ENCODE measurements around the gene RUBCN.

RUBCN gene

GRCh38 chr3:197736491-197737318, at the start of gene RUBCN:
RUBCN (minus strand) TSS chr3:197736904; CDS start chr3:197736719, 185 bp downstream.
- no peak for DNase-seq (ENCODE audit: low read depth)

- DNase-seq (ENCODE audit: low read depth) = no peak
Observed at GRCh38 chr3:197784019-197784585, 47.4 kb upstream of the RUBCN start.

DNA sequence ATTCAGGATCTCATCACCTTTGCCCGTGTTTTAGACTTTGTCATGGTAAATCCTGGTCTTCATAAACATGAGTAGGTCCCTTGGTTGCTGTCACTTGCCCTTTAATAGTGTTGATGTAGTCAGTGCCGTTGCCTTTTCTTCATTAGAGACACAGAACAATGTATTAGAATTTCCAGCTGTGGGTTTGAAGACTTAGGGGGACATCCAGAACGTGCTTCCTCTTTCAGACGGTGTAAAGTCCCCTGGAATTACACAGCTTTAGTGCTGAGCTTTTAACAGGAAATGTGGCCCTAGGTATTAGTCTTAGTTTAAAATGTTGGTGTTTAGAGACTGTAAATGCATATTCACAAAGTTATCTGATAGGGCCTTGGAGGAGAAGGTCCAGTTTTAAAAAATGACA, 45.5 kb upstream of the RUBCN start:
- no peak for DNase-seq (ENCODE audit: low read depth)

DNA sequence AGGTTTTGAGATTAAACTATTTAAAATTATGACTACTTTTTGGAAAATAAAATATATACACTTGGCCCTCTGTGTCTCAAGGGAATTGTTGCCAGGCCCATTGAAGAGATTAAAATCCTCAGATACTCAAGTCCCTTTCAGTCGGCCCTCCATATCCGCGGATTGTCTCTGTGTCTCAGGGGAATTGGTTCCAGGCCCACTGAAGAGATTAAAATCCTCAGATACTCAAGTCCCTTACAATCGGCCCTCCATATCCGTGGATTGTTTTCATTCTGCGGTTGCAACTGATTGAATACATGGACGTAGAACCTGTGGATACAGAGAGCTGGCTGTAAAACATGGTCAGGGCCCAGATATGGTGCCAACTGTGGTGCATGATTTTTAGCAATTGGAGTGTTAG, 38.6 kb upstream of the RUBCN start:
- no peak for DNase-seq (ENCODE audit: low read depth)

- DNase-seq (ENCODE audit: low read depth) = no peak
Observed at GRCh38 chr3:197761784-197762183, 25.1 kb upstream of the RUBCN start.

- no peak for DNase-seq (ENCODE audit: low read depth)
Observed at GRCh38 chr3:197758512-197758911, 21.8 kb upstream of the RUBCN start.

GRCh38 chr3:197756704-197757103, 20.0 kb upstream of the RUBCN start:
- DNase-seq (ENCODE audit: low read depth) = no peak

GRCh38 chr3:197753263-197753662, 16.6 kb upstream of the RUBCN start:
- DNase-seq (ENCODE audit: low read depth) = no peak

GRCh38 chr3:197752107-197752506, 15.4 kb upstream of the RUBCN start:
- no peak for DNase-seq (ENCODE audit: low read depth)

DNA sequence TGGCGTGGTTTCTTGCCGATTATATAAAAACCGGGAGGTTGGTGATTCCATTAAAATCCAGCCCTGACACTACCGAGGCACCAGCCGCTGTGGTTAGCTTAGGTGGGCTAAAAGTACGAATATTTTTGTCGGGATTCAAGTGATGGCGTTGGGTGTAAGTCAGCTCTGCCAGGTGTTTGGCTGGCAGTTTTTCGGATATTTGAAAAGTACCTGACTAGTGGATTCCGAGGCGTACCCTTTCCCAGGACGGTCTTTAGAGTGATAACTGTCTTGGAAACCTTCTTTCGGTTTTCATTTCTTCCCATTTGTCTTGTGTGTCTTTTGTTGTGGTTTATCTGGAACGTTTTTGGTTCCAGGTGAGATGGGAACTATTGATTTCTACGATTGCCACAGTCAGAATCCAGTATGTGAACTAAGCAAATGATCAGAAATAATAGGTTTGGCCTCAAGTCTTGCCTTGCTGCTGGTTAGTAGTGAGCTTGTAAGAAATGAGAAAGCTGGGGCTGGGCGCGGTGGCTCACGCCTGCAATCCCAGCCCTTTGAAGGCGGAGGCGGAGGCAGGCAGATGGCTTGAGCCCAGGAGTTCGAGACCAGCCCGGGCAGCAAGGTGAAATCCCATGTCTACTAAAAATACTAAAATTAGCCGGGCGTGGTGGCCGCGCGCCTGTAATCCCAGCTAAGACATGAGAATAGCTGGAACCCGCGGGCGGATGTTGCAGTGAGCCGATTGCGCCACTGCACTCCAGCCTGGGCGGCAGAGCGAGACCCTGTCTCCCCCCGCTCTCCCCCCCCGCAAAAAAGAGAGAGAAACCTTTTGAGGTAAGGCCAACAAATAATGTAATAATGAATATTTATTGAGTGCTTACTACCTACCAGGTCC, 14.4 kb upstream of the RUBCN start:
- DNase-seq (ENCODE audit: low read depth) = no peak

- DNase-seq (ENCODE audit: low read depth) = no peak
Observed at GRCh38 chr3:197750396-197750831, 13.7 kb upstream of the RUBCN start.

GRCh38 chr3:197749601-197750395, 13.1 kb upstream of the RUBCN start, which contains the start of gene FYTTD1:
FYTTD1 (plus strand) TSS chr3:197749883; CDS start chr3:197749972, 89 bp downstream.
- no peak for DNase-seq (ENCODE audit: low read depth)

- no peak for DNase-seq (ENCODE audit: low read depth)
Observed at GRCh38 chr3:197749315-197749600, 12.6 kb upstream of the RUBCN start.

DNA sequence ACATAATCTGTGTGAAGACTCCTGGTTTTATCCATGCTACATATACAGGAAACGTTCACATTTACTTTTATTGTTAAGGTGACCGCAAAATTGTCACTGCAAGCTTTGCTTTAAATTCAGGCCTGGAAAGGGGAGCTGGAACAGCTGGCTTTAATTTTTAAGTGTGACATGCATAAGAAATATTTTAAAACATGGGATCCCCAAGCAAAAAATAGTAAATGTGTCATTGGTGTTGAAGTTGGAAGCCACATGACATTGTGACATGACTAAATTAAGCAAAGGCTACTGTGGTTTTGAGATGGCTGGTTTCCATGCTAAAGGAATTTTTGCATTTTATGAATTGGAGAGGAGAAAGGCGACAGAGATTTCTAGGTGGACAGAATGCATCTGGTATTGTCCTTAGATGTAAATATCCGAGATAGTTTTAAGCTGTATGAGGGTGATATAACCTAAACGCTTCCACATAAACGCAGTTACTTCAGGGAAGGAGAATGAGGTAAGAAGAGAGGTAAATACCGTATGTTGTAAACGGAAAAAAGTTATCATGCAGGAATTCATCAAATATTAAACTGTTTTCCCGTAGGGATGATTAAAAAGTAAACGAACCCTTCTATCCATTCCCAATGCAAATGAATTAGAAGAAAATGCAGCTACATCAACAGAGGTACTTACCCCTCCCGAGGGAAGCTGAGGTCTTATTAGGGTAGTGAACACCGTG, 12.1 kb upstream of the RUBCN start:
- DNase-seq (ENCODE audit: low read depth) = no peak

GRCh38 chr3:197746801-197747237, 10.1 kb upstream of the RUBCN start:
- DNase-seq (ENCODE audit: low read depth) = no peak

GRCh38 chr3:197746209-197746608, 9.5 kb upstream of the RUBCN start:
- DNase-seq (ENCODE audit: low read depth) = no peak

GRCh38 chr3:197742787-197743186, 6.1 kb upstream of the RUBCN start:
- DNase-seq (ENCODE audit: low read depth) = no peak

GRCh38 chr3:197737749-197738462, 1.2 kb upstream of the RUBCN start:
- DNase-seq (ENCODE audit: low read depth) = no peak

GRCh38 chr3:197737319-197737649, 580 bp upstream of the RUBCN start:
- DNase-seq (ENCODE audit: low read depth) = no peak

DNA sequence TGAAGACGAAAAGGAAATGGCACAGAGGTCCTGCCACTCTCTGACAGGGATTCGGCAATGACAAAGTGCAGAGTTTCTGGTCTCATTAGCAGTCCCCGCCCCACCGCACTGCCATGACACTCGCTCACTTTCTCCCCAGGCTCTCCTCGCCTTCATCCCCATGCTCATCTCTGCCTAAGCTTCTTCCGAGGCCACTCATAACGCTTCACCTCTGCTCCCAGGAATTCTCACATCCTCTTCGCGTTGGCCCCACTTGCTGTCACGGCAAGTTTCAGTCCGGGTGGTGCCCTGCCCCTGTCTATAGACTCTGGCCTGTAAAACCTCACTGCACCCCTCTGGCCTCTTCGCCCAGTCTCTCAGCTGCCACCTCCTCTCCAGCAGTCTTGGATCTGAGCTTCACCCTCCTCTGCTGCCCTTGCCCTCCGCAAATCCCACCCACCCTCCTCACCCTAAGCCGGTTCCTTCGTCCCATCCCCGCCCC, 654 bp downstream of the RUBCN start:
- no peak for DNase-seq (ENCODE audit: low read depth)
